ENCODE measurements around the gene STUB1. TPM values are rescaled to one million over a fixed set of nuclear protein-coding genes. Genes with fewer than 3 reads are reported as not detected.

Gene STUB1
- total and polyA plus RNA-seq, 2 donors (not counting 3 experiments of a cell fraction or from before 2014, with no cell fraction given), result 107 to 147 TPM

DNA sequence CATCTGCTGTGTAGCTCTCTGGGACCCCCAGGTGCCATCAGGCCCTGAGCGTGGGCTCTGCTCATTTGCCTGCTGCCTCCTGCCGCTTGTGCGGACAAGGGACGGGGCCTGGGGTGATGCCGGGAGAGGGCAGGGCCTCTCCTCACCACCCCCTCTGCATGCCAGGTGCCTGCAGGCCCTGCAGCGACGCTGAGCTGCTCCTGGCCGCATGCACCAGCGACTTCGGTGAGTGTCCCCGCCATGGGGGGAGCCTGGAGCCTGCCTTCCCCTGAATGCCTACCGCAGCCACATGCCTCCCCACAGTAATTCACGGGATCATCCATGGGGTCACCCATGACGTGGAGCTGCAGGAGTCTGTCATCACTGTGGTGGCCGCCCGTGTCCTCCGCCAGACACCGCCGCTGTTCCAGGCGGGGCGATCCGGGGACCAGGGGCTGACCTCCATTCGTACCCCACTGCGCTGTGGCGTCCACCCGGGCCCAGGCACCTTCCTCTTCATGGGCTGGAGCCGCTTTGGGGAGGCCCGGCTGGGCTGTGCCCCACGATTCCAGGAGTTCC is 36.6 kb downstream of the STUB1 start:
- ChIA-PET CTCF (interaction anchor here (1.0 to 2.6 kb wide), 6 partner anchors 9 to 340 kb away, joined by 3 to 34 read pairs (median 8); partner anchors contain the start of genes CCDC78 and HAGHL), POLR2A (no interaction called here)
- FAIRE-seq, result no peak
- no peaks in the 10 kb centered on the region for H3K79me2 ChIP-seq (ENCODE audit: control insufficient read depth, insufficient read depth, low read length)
- DNase-seq (ENCODE audit: low read depth, low spot score), result no peak
- TF ChIP-seq GATA2 (IDR thresholded peaks at IDR 0.05; ENCODE audit: insufficient read depth, insufficient read length, low read depth, low read length) (no peak), EZH2 (IDR thresholded peaks at IDR 0.05; ENCODE audit: borderline replicate concordance, low read depth, low read length, severe bottlenecking) (no peak), MYC (IDR thresholded peaks at IDR 0.05; ENCODE audit: low read depth, low read length) (no peak), POLR2AphosphoS5 (IDR thresholded peaks at IDR 0.05; ENCODE audit: insufficient read depth, low read depth, low read length) (no peak), FOS (IDR thresholded peaks at IDR 0.05; ENCODE audit: borderline replicate concordance, insufficient read depth, low read length) (no peak), JUN (IDR thresholded peaks at IDR 0.05; ENCODE audit: borderline replicate concordance, insufficient read depth, insufficient read length, low read depth) (no peak), POLR2A (IDR thresholded peaks at IDR 0.05; ENCODE audit: low read depth, low read length) (no peak)
- TF ChIP-seq, protein P1, sequence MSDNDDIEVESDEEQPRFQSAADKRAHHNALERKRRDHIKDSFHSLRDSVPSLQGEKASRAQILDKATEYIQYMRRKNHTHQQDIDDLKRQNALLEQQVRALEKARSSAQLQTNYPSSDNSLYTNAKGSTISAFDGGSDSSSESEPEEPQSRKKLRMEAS (IDR thresholded peaks at IDR 0.05; ENCODE audit: insufficient read depth, insufficient read length), result no peak
- TF ChIP-seq, protein P2, sequence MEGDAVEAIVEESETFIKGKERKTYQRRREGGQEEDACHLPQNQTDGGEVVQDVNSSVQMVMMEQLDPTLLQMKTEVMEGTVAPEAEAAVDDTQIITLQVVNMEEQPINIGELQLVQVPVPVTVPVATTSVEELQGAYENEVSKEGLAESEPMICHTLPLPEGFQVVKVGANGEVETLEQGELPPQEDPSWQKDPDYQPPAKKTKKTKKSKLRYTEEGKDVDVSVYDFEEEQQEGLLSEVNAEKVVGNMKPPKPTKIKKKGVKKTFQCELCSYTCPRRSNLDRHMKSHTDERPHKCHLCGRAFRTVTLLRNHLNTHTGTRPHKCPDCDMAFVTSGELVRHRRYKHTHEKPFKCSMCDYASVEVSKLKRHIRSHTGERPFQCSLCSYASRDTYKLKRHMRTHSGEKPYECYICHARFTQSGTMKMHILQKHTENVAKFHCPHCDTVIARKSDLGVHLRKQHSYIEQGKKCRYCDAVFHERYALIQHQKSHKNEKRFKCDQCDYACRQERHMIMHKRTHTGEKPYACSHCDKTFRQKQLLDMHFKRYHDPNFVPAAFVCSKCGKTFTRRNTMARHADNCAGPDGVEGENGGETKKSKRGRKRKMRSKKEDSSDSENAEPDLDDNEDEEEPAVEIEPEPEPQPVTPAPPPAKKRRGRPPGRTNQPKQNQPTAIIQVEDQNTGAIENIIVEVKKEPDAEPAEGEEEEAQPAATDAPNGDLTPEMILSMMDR (IDR thresholded peaks at IDR 0.05; ENCODE audit: extremely low read depth in 1 of 2, insufficient read depth in 1 of 2, low read depth in 1 of 2, low read length in 2 of 2), result no peak
- intact Hi-C loops (cut with micrococcal nuclease), result no loop called here
- H3K4me2 ChIP-seq (ENCODE audit: insufficient read depth, low read length), result no peak overlapping the region
- H2AFZ ChIP-seq (ENCODE audit: low read depth, low read length), result no peak overlapping the region
- BruUV-seq (replicated peaks), result no TSS peak
- no peaks in the 10 kb centered on the region for H3K36me3 ChIP-seq (ENCODE audit: control insufficient read depth in 2 of 2, extremely low read depth in 1 of 2, insufficient read depth in 2 of 2, low read length in 2 of 2)
- no peaks in the 10 kb centered on the region for H3K9me1 ChIP-seq (replicated peaks; ENCODE audit: control insufficient read depth, extremely low read depth, insufficient read depth, low read length)
- H3K27ac ChIP-seq (ENCODE audit: insufficient read depth, low read depth, low read length), result no peak overlapping the region
- H3K9ac ChIP-seq (replicated peaks; ENCODE audit: extremely low read depth, insufficient read depth, low read length), result no peak overlapping the region
- no peak overlapping the region for H3K4me3 ChIP-seq (replicated peaks in 1 of 3; ENCODE audit: insufficient read depth in 1 of 3, low read depth in 1 of 3, low read length in 3 of 3)
- peaks cover 23% of the 10 kb centered on the region for H3K4me1 ChIP-seq (ENCODE audit: control insufficient read depth, extremely low read depth, insufficient read depth, low read length)
- no peaks in the 10 kb centered on the region for H3K9me3 ChIP-seq (replicated peaks; ENCODE audit: control insufficient read depth, insufficient read depth, low read length)
- no peaks in the 10 kb centered on the region for H3K27me3 ChIP-seq (ENCODE audit: control insufficient read depth in 2 of 2, insufficient read depth in 2 of 2, low read length in 2 of 2)
- dilution Hi-C loops (cut with MboI; ENCODE audit: extremely low pct_ligation_motif_present, low sequenced_read_pairs), result no loop called here
- no peaks in the 10 kb centered on the region for H4K20me1 ChIP-seq (replicated peaks; ENCODE audit: control insufficient read depth, extremely low read depth, insufficient read depth, low read length)

Measured in endothelial cell of umbilical vein (primary cell).